Endothelial cell of umbilical vein (primary cell): Measurements from ENCODE around the gene ETAA1. TPM values are rescaled to one million over a fixed set of nuclear protein-coding genes. Genes with fewer than 3 reads are reported as not detected.

ENCODE experiments used
- BruUV-seq: library from RNA; stranded (reverse); fragments of 400-500 nt; replicated peaks from 2 replicates; lab custom pipeline; 2021; lab: Mats Ljungman, UMichigan
- CTCF ChIA-PET: fragments of 300-600, 350-600 bp; sonication (Branson Sonifier 250); formaldehyde crosslinking; loops from one replicate; lab custom pipeline; 2021; ENCODE audit warnings: antibody characterized with exemption, inconsistent platforms; lab: Charles Lee
- POLR2A ChIA-PET: fragments of 300-600, 350-600 bp; sonication (Branson Sonifier 250); formaldehyde crosslinking; loops from one replicate; lab custom pipeline; 2021; ENCODE audit warnings: antibody characterized with exemption, inconsistent platforms; lab: Charles Lee
- DNase-seq: peaks from one replicate; pipeline ENCODE4 v3.0.0-alpha.2; 2011; ENCODE audit warnings: low read depth, low spot score
- FAIRE-seq: peaks from 2 replicates; lab custom pipeline; 2011; peaks lifted over from hg19 to GRCh38; lab: Jason Lieb, UNC
- H2AFZ ChIP-seq: 2 replicates; pipeline ENCODE4 v1.6.0; 2012; ENCODE audit warnings: low read depth, low read length, control low read depth, inconsistent platforms
- H3K27ac ChIP-seq: 2 replicates; pipeline ENCODE4 v1.5.1; 2011; ENCODE audit warnings: low read depth, mild to moderate bottlenecking, control low read depth, low read length, moderate library complexity; ENCODE audit not compliant: insufficient read depth
- H3K27me3 ChIP-seq, 2 experiments: 2 replicates each; pipeline versions ENCODE4 v1.6.0 to v1.6.1; 2011; ENCODE audit warnings: low read length in 2 of 2, mixed read lengths in 1 of 2; ENCODE audit not compliant: control insufficient read depth in 2 of 2, insufficient read depth in 2 of 2
- H3K36me3 ChIP-seq, 2 experiments: 2 replicates in 1 of 2; 3 replicates in 1 of 2; pipeline ENCODE4 v1.5.1; 2011; ENCODE audit warnings: low read length in 2 of 2, mild to moderate bottlenecking in 1 of 2, moderate library complexity in 1 of 2; ENCODE audit not compliant: control insufficient read depth in 2 of 2, insufficient read depth in 2 of 2; ENCODE audit errors: extremely low read depth in 1 of 2
- H3K4me1 ChIP-seq: 3 replicates; pipeline ENCODE4 v1.5.1; 2011; ENCODE audit warnings: mild to moderate bottlenecking, low read length; ENCODE audit not compliant: control insufficient read depth, insufficient read depth; ENCODE audit errors: extremely low read depth
- H3K4me2 ChIP-seq: 2 replicates; pipeline ENCODE4 v1.6.1; 2011; ENCODE audit warnings: low read length, control low read depth, mixed read lengths; ENCODE audit not compliant: insufficient read depth
- H3K4me3 ChIP-seq, 3 experiments: fragments of 200-600 bp in 1 of 3; sonication (generic), shearing (Covaris generic) in 1 of 3; replicated peaks in 1 of 3; 2 replicates each; pipeline ENCODE4 v1.5.1; 2011 to 2016; ENCODE audit warnings: control low read depth in 3 of 3, low read length in 3 of 3, mild to moderate bottlenecking in 2 of 3, inconsistent platforms in 1 of 3, low read depth in 1 of 3, moderate library complexity in 1 of 3; ENCODE audit not compliant: insufficient read depth in 1 of 3
- H3K79me2 ChIP-seq: 2 replicates; pipeline ENCODE4 v1.6.0; 2012; ENCODE audit warnings: low read length, inconsistent platforms; ENCODE audit not compliant: control insufficient read depth, insufficient read depth
- H3K9ac ChIP-seq: replicated peaks from 2 replicates; pipeline ENCODE3; 2011; ENCODE audit warnings: low read length, control low read depth; ENCODE audit not compliant: insufficient read depth; ENCODE audit errors: extremely low read depth
- H3K9me1 ChIP-seq: replicated peaks from 3 replicates; pipeline ENCODE4 v1.6.0; 2011; ENCODE audit warnings: mild to moderate bottlenecking, low read length; ENCODE audit not compliant: control insufficient read depth, insufficient read depth; ENCODE audit errors: extremely low read depth
- H3K9me3 ChIP-seq: replicated peaks from 2 replicates; pipeline ENCODE4 v1.5.1; 2012; ENCODE audit warnings: low read length, inconsistent platforms; ENCODE audit not compliant: control insufficient read depth, insufficient read depth
- H4K20me1 ChIP-seq: replicated peaks from 2 replicates; pipeline ENCODE3; 2011; ENCODE audit warnings: mild to moderate bottlenecking, low read length; ENCODE audit not compliant: control insufficient read depth, insufficient read depth; ENCODE audit errors: extremely low read depth
- EZH2 ChIP-seq: IDR thresholded peaks from 2 replicates; pipeline ENCODE4 v1.6.1; 2012; ENCODE audit warnings: borderline replicate concordance, low read depth, mild to moderate bottlenecking, moderate library complexity, low read length, inconsistent platforms; ENCODE audit not compliant: severe bottlenecking
- GATA2 ChIP-seq: IDR thresholded peaks from 2 replicates; pipeline ENCODE4 v1.7.0; 2011; ENCODE audit warnings: low read depth, mild to moderate bottlenecking, moderate library complexity, mixed read lengths, low read length; ENCODE audit not compliant: insufficient read length, insufficient read depth
- POLR2A ChIP-seq: IDR thresholded peaks from 2 replicates; pipeline ENCODE4 v1.6.1; 2012; ENCODE audit warnings: low read depth, mild to moderate bottlenecking, control low read depth, low read length
- POLR2AphosphoS5 ChIP-seq: IDR thresholded peaks from 2 replicates; pipeline ENCODE4 v1.6.1; 2012; ENCODE audit warnings: low read depth, mild to moderate bottlenecking, control low read depth, low read length, moderate library complexity; ENCODE audit not compliant: insufficient read depth
- dilution Hi-C: fragments of 300-500 bp; cut with MboI; formaldehyde crosslinking; loops from one replicate; pipeline ENCODE4 v1.15.0; 2019; ENCODE audit warnings: low sequenced_read_pairs; ENCODE audit not compliant: extremely low pct_ligation_motif_present
- intact Hi-C: fragments of 100-400 bp; cut with micrococcal nuclease; formaldehyde crosslinking; loops from one replicate; pipeline ENCODE4 v1.10.0; 2022
- polyA plus RNA-seq, 4 experiments: library from polyadenylated mRNA; depleted of rRNA in 3 of 4; stranded (reverse) in 3 of 4; unstranded in 1 of 4; fragments of >200 nt; gene quantifications; 2 replicates each; pipeline versions ENCODE4 v1.2.1 to v1.2.3, GENCODE V29; 2011 to 2012; ENCODE audit warnings: missing spikeins in 1 of 4
- total RNA-seq: library from RNA; stranded (reverse); gene quantifications from 2 replicates; pipeline ENCODE4 v1.2.3, GENCODE V29; 2021
- TF ChIP-seq, protein P1 (sequence below), 2 donors: IDR thresholded peaks; 1 replicate in 1 of 2; 2 replicates in 1 of 2; pipeline ENCODE4 v1.5.1; 2011; ENCODE audit warnings: low read length in 2 of 2, mild to moderate bottlenecking in 2 of 2, moderate library complexity in 2 of 2, control low read depth in 1 of 2, inconsistent platforms in 1 of 2, low read depth in 1 of 2; ENCODE audit not compliant: insufficient read depth in 1 of 2; ENCODE audit errors: extremely low read depth in 1 of 2
- TF ChIP-seq, protein P2 (sequence below): IDR thresholded peaks from 2 replicates; pipeline ENCODE4 v1.6.1; 2011; ENCODE audit not compliant: insufficient read depth, insufficient read length

The ETAA1 gene
- total and polyA plus RNA-seq, 2 donors (not counting 3 experiments of a cell fraction or from before 2014, with no cell fraction given), result 4.9 to 15.9 TPM

DNA sequence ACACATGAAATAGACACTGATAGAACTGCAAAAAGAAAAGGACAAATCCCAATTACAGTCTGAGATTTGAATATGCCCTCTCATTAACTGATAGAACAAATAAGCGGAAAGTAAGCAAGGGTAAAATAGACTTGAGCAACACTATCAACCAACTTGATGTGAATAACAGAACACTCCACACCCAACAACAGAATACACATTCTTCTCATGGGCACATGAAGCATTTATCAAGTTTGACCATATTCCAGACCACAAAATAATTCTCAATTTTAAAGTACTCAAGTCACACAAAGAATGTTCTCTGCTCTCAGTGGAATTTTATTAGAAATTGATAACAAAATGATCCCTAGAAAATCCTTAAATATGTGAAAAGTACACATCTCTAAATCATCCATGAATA, 19.0 kb downstream of the ETAA1 start:
- Histone ChIP-seq H3K4me3 (no peak overlapping the region), H3K27me3 (no peaks in the 10 kb centered on the region), H3K4me2 (no peak overlapping the region), H3K9me1 (no peaks in the 10 kb centered on the region), H2AFZ (no peak overlapping the region), H3K27ac (no peak overlapping the region), H3K79me2 (no peaks in the 10 kb centered on the region), H4K20me1 (no peaks in the 10 kb centered on the region), H3K9me3 (no peaks in the 10 kb centered on the region), H3K4me1 (no peaks in the 10 kb centered on the region), H3K36me3 (no peaks in the 10 kb centered on the region), H3K9ac (no peak overlapping the region)
- no TSS peak for BruUV-seq
- intact Hi-C loops (no loop called here), dilution Hi-C loops (no loop called here)
- TF ChIP-seq GATA2 (no peak), EZH2 (no peak), POLR2A (no peak), POLR2AphosphoS5 (no peak)
- TF ChIP-seq, protein P1, sequence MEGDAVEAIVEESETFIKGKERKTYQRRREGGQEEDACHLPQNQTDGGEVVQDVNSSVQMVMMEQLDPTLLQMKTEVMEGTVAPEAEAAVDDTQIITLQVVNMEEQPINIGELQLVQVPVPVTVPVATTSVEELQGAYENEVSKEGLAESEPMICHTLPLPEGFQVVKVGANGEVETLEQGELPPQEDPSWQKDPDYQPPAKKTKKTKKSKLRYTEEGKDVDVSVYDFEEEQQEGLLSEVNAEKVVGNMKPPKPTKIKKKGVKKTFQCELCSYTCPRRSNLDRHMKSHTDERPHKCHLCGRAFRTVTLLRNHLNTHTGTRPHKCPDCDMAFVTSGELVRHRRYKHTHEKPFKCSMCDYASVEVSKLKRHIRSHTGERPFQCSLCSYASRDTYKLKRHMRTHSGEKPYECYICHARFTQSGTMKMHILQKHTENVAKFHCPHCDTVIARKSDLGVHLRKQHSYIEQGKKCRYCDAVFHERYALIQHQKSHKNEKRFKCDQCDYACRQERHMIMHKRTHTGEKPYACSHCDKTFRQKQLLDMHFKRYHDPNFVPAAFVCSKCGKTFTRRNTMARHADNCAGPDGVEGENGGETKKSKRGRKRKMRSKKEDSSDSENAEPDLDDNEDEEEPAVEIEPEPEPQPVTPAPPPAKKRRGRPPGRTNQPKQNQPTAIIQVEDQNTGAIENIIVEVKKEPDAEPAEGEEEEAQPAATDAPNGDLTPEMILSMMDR (IDR thresholded peaks at IDR 0.05; ENCODE audit: extremely low read depth in 1 of 2, insufficient read depth in 1 of 2, low read depth in 1 of 2, low read length in 2 of 2), result no peak
- TF ChIP-seq, protein P2, sequence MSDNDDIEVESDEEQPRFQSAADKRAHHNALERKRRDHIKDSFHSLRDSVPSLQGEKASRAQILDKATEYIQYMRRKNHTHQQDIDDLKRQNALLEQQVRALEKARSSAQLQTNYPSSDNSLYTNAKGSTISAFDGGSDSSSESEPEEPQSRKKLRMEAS, result no peak
- POLR2A ChIA-PET, result no interaction called here
- DNase-seq (no peak), FAIRE-seq (no peak)
- CTCF ChIA-PET, result interaction anchor here (1.4 kb wide), 1 partner anchor 9 kb away, joined by 5 read pairs; no protein-coding TSS in a partner anchor

DNA sequence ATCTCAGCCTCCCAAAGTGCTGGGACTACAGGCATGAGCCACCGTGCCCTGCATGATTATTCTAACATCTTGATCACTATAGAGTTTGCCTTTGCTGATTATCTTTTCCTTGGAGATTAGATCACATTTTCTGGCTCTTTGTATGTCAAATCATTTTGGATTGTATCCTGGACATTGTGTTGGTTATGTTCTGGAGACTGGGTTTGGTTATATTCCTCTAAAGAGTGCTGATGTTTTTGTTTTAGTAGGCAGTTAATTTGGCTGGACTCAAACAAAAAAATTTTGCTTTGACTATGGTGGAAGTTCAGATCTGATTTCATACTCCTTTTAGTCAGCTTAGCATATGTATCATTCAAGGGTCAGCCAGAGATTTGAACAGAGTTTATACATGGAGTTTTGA, 26.4 kb downstream of the ETAA1 start:
- Histone ChIP-seq H3K4me3 (no peak overlapping the region), H3K27me3 (no peaks in the 10 kb centered on the region), H3K9me1 (no peaks in the 10 kb centered on the region), H3K9ac (no peak overlapping the region), H3K27ac (no peak overlapping the region), H3K4me2 (no peak overlapping the region), H3K36me3 (no peaks in the 10 kb centered on the region), H3K4me1 (no peaks in the 10 kb centered on the region), H3K9me3 (no peaks in the 10 kb centered on the region), H4K20me1 (no peaks in the 10 kb centered on the region), H2AFZ (no peak overlapping the region), H3K79me2 (no peaks in the 10 kb centered on the region)
- intact Hi-C loops (no loop called here), dilution Hi-C loops (no loop called here)
- CTCF ChIA-PET, result no interaction called here
- FAIRE-seq (no peak), DNase-seq (no peak)
- BruUV-seq, result no TSS peak
- POLR2A ChIA-PET, result no interaction called here
- TF ChIP-seq, protein P1 (IDR thresholded peaks at IDR 0.05; ENCODE audit: extremely low read depth in 1 of 2, insufficient read depth in 1 of 2, low read depth in 1 of 2, low read length in 2 of 2), result no peak
